ENCODE measurements around the gene HBP1.

Gene HBP1

GRCh38 chr7:107233981-107234380 lies 65.2 kb downstream of the HBP1 start (continued):
- TF ChIP-seq, protein P1, sequence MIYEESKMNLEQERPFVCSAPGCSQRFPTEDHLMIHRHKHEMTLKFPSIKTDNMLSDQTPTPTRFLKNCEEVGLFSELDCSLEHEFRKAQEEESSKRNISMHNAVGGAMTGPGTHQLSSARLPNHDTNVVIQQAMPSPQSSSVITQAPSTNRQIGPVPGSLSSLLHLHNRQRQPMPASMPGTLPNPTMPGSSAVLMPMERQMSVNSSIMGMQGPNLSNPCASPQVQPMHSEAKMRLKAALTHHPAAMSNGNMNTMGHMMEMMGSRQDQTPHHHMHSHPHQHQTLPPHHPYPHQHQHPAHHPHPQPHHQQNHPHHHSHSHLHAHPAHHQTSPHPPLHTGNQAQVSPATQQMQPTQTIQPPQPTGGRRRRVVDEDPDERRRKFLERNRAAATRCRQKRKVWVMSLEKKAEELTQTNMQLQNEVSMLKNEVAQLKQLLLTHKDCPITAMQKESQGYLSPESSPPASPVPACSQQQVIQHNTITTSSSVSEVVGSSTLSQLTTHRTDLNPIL (CRISPR knock-in tag; IDR thresholded peaks at IDR 0.05; ENCODE audit: low read depth): no peak
- no peak for TF ChIP-seq PPARA (CRISPR knock-in tag; IDR thresholded peaks at IDR 0.05; ENCODE audit: borderline replicate concordance)
- no peak for TF ChIP-seq ESRRG (CRISPR knock-in tag; IDR thresholded peaks at IDR 0.05)
- TF ChIP-seq CSDC2 (CRISPR knock-in tag; IDR thresholded peaks at IDR 0.05): no peak
- TF ChIP-seq, protein P2, sequence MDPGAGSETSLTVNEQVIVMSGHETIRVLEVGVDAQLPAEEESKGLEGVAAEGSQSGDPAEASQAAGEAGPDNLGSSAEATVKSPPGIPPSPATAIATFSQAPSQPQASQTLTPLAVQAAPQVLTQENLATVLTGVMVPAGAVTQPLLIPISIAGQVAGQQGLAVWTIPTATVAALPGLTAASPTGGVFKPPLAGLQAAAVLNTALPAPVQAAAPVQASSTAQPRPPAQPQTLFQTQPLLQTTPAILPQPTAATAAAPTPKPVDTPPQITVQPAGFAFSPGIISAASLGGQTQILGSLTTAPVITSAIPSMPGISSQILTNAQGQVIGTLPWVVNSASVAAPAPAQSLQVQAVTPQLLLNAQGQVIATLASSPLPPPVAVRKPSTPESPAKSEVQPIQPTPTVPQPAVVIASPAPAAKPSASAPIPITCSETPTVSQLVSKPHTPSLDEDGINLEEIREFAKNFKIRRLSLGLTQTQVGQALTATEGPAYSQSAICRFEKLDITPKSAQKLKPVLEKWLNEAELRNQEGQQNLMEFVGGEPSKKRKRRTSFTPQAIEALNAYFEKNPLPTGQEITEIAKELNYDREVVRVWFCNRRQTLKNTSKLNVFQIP (CRISPR knock-in tag; IDR thresholded peaks at IDR 0.05; ENCODE audit: borderline replicate concordance, low read depth): no peak
- TF ChIP-seq BACH2 (CRISPR knock-in tag; IDR thresholded peaks at IDR 0.05; ENCODE audit: borderline replicate concordance): no peak
- no peak for TF ChIP-seq CSRNP3 (CRISPR knock-in tag; IDR thresholded peaks at IDR 0.05)
- no peak for TF ChIP-seq ZNF8 (CRISPR knock-in tag; IDR thresholded peaks at IDR 0.05)
- no peak for TF ChIP-seq TOX (CRISPR knock-in tag; IDR thresholded peaks at IDR 0.05; ENCODE audit: borderline replicate concordance)
- TF ChIP-seq ZFP3 (CRISPR knock-in tag; IDR thresholded peaks at IDR 0.05): no peak

DNA sequence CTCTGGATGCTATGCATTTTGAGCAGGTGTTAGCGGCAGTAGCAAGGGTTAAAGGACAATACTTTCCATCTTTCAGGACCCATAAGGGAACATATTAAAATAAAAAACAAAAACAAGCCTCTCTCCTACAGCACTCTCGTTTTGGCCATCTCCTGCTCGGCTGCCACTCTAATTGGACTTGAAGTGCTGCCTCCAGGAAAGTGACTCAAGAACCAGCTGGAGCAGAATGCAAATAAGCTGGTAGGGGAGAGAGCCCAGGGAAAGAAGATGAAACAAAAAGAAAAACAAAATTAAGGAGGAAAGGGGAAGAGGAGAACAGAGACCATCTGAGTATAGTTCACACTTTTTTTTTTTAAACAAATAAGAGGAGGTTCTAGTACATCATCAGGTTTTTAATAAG lies 65.6 kb downstream of the HBP1 start:
- no peak for TF ChIP-seq TCF4 (CRISPR knock-in tag; IDR thresholded peaks at IDR 0.05; ENCODE audit: borderline replicate concordance)
- TF ChIP-seq, protein P3, sequence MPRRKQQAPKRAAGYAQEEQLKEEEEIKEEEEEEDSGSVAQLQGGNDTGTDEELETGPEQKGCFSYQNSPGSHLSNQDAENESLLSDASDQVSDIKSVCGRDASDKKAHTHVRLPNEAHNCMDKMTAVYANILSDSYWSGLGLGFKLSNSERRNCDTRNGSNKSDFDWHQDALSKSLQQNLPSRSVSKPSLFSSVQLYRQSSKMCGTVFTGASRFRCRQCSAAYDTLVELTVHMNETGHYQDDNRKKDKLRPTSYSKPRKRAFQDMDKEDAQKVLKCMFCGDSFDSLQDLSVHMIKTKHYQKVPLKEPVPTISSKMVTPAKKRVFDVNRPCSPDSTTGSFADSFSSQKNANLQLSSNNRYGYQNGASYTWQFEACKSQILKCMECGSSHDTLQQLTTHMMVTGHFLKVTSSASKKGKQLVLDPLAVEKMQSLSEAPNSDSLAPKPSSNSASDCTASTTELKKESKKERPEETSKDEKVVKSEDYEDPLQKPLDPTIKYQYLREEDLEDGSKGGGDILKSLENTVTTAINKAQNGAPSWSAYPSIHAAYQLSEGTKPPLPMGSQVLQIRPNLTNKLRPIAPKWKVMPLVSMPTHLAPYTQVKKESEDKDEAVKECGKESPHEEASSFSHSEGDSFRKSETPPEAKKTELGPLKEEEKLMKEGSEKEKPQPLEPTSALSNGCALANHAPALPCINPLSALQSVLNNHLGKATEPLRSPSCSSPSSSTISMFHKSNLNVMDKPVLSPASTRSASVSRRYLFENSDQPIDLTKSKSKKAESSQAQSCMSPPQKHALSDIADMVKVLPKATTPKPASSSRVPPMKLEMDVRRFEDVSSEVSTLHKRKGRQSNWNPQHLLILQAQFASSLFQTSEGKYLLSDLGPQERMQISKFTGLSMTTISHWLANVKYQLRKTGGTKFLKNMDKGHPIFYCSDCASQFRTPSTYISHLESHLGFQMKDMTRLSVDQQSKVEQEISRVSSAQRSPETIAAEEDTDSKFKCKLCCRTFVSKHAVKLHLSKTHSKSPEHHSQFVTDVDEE (CRISPR knock-in tag; IDR thresholded peaks at IDR 0.05): no peak
- no peak for ATAC-seq

GRCh38 chr7:107236862-107237261 lies 68.1 kb downstream of the HBP1 start:
- peak; percentile 94 for ATAC-seq
- TF ChIP-seq, protein P2 (CRISPR knock-in tag; IDR thresholded peaks at IDR 0.05; ENCODE audit: borderline replicate concordance, low read depth): 0 out of 2 replicates have a peak, but pooled peaks have one; percentile 8
- 0 out of 2 replicates have a peak, but pooled peaks have one; percentile 31 for TF ChIP-seq CSRNP3 (CRISPR knock-in tag; IDR thresholded peaks at IDR 0.05)
- no peak for TF ChIP-seq PPARA (CRISPR knock-in tag; IDR thresholded peaks at IDR 0.05; ENCODE audit: borderline replicate concordance)
- peak; percentile 32; the same call in 1 of the 2 replicates for TF ChIP-seq SNAI2 (CRISPR knock-in tag; IDR thresholded peaks at IDR 0.05)
- TF ChIP-seq ZFP3 (CRISPR knock-in tag; IDR thresholded peaks at IDR 0.05): no peak
- peak; percentile 97 for TF ChIP-seq ISL1 (CRISPR knock-in tag; IDR thresholded peaks at IDR 0.05)
- TF ChIP-seq, protein P4, sequence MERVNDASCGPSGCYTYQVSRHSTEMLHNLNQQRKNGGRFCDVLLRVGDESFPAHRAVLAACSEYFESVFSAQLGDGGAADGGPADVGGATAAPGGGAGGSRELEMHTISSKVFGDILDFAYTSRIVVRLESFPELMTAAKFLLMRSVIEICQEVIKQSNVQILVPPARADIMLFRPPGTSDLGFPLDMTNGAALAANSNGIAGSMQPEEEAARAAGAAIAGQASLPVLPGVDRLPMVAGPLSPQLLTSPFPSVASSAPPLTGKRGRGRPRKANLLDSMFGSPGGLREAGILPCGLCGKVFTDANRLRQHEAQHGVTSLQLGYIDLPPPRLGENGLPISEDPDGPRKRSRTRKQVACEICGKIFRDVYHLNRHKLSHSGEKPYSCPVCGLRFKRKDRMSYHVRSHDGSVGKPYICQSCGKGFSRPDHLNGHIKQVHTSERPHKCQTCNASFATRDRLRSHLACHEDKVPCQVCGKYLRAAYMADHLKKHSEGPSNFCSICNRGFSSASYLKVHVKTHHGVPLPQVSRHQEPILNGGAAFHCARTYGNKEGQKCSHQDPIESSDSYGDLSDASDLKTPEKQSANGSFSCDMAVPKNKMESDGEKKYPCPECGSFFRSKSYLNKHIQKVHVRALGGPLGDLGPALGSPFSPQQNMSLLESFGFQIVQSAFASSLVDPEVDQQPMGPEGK (CRISPR knock-in tag; IDR thresholded peaks at IDR 0.05; ENCODE audit: borderline replicate concordance): no peak
- TF ChIP-seq CSDC2 (CRISPR knock-in tag; IDR thresholded peaks at IDR 0.05): no peak
- TF ChIP-seq, protein P1 (CRISPR knock-in tag; IDR thresholded peaks at IDR 0.05; ENCODE audit: low read depth): 0 out of 2 replicates have a peak, but pooled peaks have one; percentile 24
- TF ChIP-seq ESRRG (CRISPR knock-in tag; IDR thresholded peaks at IDR 0.05): no peak
- TF ChIP-seq ZC3H10 (CRISPR knock-in tag; IDR thresholded peaks at IDR 0.05): 0 out of 2 replicates have a peak, but pooled peaks have one; percentile 6
- TF ChIP-seq ZFP30 (CRISPR knock-in tag; IDR thresholded peaks at IDR 0.05): no peak
- no peak for TF ChIP-seq RARB (CRISPR knock-in tag; IDR thresholded peaks at IDR 0.05)
- no peak for TF ChIP-seq BACH2 (CRISPR knock-in tag; IDR thresholded peaks at IDR 0.05; ENCODE audit: borderline replicate concordance)
- no peak for TF ChIP-seq OSR1 (CRISPR knock-in tag; IDR thresholded peaks at IDR 0.05)
- TF ChIP-seq ZNF565 (CRISPR knock-in tag; conservative IDR thresholded peaks at IDR 0.05; ENCODE audit: low read depth): no peak
- no peak for TF ChIP-seq ARNTL (CRISPR knock-in tag; IDR thresholded peaks at IDR 0.05; ENCODE audit: borderline replicate concordance, low read depth)
- TF ChIP-seq ZNF8 (CRISPR knock-in tag; IDR thresholded peaks at IDR 0.05): no peak
